HEK293T (cell line): Measurements from ENCODE around the gene HLA-F.

Source experiments
- CTCF ChIA-PET: fragments of 350-600 bp; formaldehyde crosslinking; extraction: SDS; loops from one replicate; lab custom pipeline; 2021; ENCODE audit warnings: antibody characterized with exemption, inconsistent platforms; lab: Yijun Ruan, JAX
- POLR2A ChIA-PET: fragments of 350-600 bp; formaldehyde crosslinking; extraction: SDS; loops from one replicate; lab custom pipeline; 2020; ENCODE audit warnings: antibody characterized with exemption, inconsistent platforms; lab: Yijun Ruan, JAX
- DNase-seq: peaks from one replicate; pipeline ENCODE4 v3.0.0; 2012; ENCODE audit warnings: mixed read lengths; ENCODE audit errors: extremely low spot score
- ARNT ChIP-seq: fragments of 450-650 bp; IDR thresholded peaks from 2 replicates; pipeline ENCODE4 v1.6.1; 2017; ENCODE audit warnings: mild to moderate bottlenecking
- CTBP1 ChIP-seq: fragments of 450-650 bp; IDR thresholded peaks from 2 replicates; pipeline ENCODE4 v1.6.1; 2016; ENCODE audit warnings: borderline replicate concordance
- ELF4 ChIP-seq: fragments of 450-650 bp; IDR thresholded peaks from 2 replicates; pipeline ENCODE4 v1.6.1; 2017; ENCODE audit warnings: antibody characterized with exemption
- FOXA1 ChIP-seq: fragments of 450-650 bp; IDR thresholded peaks from 2 replicates; pipeline ENCODE4 v1.6.1; 2016; ENCODE audit warnings: mild to moderate bottlenecking
- FOXK2 ChIP-seq: fragments of 450-650 bp; IDR thresholded peaks from 2 replicates; pipeline ENCODE4 v1.6.1; 2016; ENCODE audit warnings: mild to moderate bottlenecking
- HDGF ChIP-seq: fragments of 450-650 bp; IDR thresholded peaks from 2 replicates; pipeline ENCODE4 v1.6.1; 2017; ENCODE audit warnings: antibody characterized with exemption, borderline replicate concordance
- L3MBTL2 ChIP-seq: fragments of 450-650 bp; conservative IDR thresholded peaks from 2 replicates; pipeline ENCODE4 v1.6.1; 2016; ENCODE audit warnings: mild to moderate bottlenecking
- LEF1 ChIP-seq: fragments of 450-650 bp; IDR thresholded peaks from 2 replicates; pipeline ENCODE4 v1.6.1; 2017; ENCODE audit warnings: mild to moderate bottlenecking, borderline replicate concordance
- NFRKB ChIP-seq: fragments of 450-650 bp; IDR thresholded peaks from 2 replicates; pipeline ENCODE4 v1.6.1; 2016; ENCODE audit warnings: mild to moderate bottlenecking, moderate library complexity
- SP1 ChIP-seq: fragments of 450-650 bp; IDR thresholded peaks from 2 replicates; pipeline ENCODE4 v1.6.1; 2017
- SUZ12 ChIP-seq: fragments of 450-650 bp; IDR thresholded peaks from 2 replicates; pipeline ENCODE4 v1.6.1; 2016; ENCODE audit warnings: mild to moderate bottlenecking
- TARDBP ChIP-seq: fragments of 450-650 bp; IDR thresholded peaks from 2 replicates; pipeline ENCODE4 v1.6.1; 2016
- ZNF384 ChIP-seq: fragments of 450-650 bp; IDR thresholded peaks from 2 replicates; pipeline ENCODE4 v1.6.1; 2016
- TF ChIP-seq, protein P1 (sequence below): fragments of 450-650 bp; IDR thresholded peaks from 2 replicates; pipeline ENCODE4 v1.6.1; 2016

HLA-F gene

DNA sequence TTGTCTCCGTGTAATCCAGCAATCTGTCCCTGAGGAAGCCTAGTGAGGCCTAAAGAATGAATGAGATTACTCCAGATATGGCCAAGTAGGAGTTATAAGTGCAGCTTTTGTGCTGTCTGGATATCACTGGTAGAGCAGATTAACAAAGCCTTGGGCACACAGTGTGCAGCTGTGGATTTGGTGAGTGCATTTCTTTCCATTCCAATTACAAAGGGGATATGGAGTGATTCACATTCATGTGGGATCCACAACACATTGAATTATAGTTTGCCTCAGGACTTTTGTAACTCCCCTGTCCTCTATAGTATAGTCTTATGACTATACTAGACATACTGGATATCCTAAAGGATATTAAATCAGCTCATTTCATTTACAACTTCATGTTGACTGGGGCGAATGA is 47.1 kb downstream of the HLA-F start:
- ChIA-PET CTCF (no interaction called here), POLR2A (no interaction called here)
- DNase-seq: no peak
- TF ChIP-seq LEF1: no peak
- no peak for TF ChIP-seq FOXA1

DNA sequence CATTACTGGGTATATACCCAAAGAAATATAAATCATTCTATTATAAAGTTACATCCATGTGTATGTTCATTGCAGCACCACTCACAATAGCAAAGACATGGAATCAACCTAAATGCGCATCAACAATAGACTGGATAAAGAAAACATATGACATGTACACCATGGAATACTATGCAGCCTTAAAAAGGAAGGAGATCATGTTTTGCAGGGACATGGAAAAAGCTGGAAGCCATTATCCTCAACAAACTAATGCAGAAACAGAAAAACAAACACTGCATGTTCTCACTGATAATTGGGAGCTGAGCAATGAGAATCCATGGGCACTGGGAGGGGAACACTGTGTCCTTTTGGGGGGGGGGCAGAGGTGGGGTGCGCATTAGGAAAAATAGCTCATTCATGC is 53.5 kb downstream of the HLA-F start:
- no peak for DNase-seq
- ChIA-PET POLR2A (no interaction called here), CTCF (no interaction called here)
- TF ChIP-seq, protein P1, sequence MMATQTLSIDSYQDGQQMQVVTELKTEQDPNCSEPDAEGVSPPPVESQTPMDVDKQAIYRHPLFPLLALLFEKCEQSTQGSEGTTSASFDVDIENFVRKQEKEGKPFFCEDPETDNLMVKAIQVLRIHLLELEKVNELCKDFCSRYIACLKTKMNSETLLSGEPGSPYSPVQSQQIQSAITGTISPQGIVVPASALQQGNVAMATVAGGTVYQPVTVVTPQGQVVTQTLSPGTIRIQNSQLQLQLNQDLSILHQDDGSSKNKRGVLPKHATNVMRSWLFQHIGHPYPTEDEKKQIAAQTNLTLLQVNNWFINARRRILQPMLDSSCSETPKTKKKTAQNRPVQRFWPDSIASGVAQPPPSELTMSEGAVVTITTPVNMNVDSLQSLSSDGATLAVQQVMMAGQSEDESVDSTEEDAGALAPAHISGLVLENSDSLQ: no peak
- TF ChIP-seq SP1 (no peak), ARNT (no peak), FOXA1 (no peak), CTBP1 (no peak), ELF4 (no peak), ZNF384 (no peak), SUZ12 (no peak), FOXK2 (no peak), HDGF (no peak), L3MBTL2 (no peak), TARDBP (no peak), NFRKB (no peak)
